SH-SY5Y (cell line): ENCODE results near the gene UBE2K.

Source experiments
- GATA2 ChIP-seq: IDR thresholded peaks from 2 replicates; pipeline ENCODE4 v1.6.1; 2011; ENCODE audit warnings: mild to moderate bottlenecking, low read depth, low read length
- GATA3 ChIP-seq: IDR thresholded peaks from 2 replicates; pipeline ENCODE4 v1.6.1; 2011; ENCODE audit warnings: low read depth, mild to moderate bottlenecking, low read length, moderate library complexity

GRCh38 chr4:39660757-39661156, 37.2 kb upstream of the UBE2K start:
- TF ChIP-seq GATA2 (no peak), GATA3 (no peak)
